IMR-90 (cell line): ENCODE measurements around the gene ACAP2.

ENCODE experiments used
- BHLHE40 ChIP-seq: fragments of 150-350 bp; IDR thresholded peaks from 2 replicates; pipeline ENCODE4 v1.6.1; 2016; ENCODE audit warnings: mild to moderate bottlenecking, low read depth, low read length
- CEBPB ChIP-seq: IDR thresholded peaks from 2 replicates; pipeline ENCODE4 v1.6.1; 2012; ENCODE audit warnings: low read depth, low read length, improper control_type of control experiment
- ELK1 ChIP-seq: fragments of 150-350 bp; IDR thresholded peaks from 2 replicates; pipeline ENCODE4 v1.6.1; 2016; ENCODE audit warnings: low read depth, mild to moderate bottlenecking, low read length, moderate library complexity, borderline replicate concordance
- FOS ChIP-seq: fragments of 150-350 bp; IDR thresholded peaks from 2 replicates; pipeline ENCODE4 v1.6.1; 2016; ENCODE audit warnings: low read depth, low read length
- MAFK ChIP-seq: IDR thresholded peaks from 2 replicates; pipeline ENCODE4 v1.6.1; 2012; ENCODE audit warnings: low read depth, low read length, improper control_type of control experiment
- MAZ ChIP-seq: IDR thresholded peaks from 2 replicates; pipeline ENCODE4 v1.6.1; 2012; ENCODE audit warnings: low read depth, mild to moderate bottlenecking, low read length, improper control_type of control experiment, moderate library complexity, borderline replicate concordance
- MXI1 ChIP-seq: IDR thresholded peaks from 2 replicates; pipeline ENCODE4 v1.6.1; 2012; ENCODE audit warnings: low read depth, mild to moderate bottlenecking, low read length, moderate library complexity, borderline replicate concordance
- POLR2A ChIP-seq: IDR thresholded peaks from 2 replicates; pipeline ENCODE4 v1.6.1; 2012; ENCODE audit warnings: mild to moderate bottlenecking, low read depth, low read length
- RAD21 ChIP-seq: IDR thresholded peaks from 2 replicates; pipeline ENCODE4 v1.6.1; 2012; ENCODE audit warnings: low read length, improper control_type of control experiment
- RCOR1 ChIP-seq: IDR thresholded peaks from 2 replicates; pipeline ENCODE4 v1.6.1; 2012; ENCODE audit warnings: mild to moderate bottlenecking, low read length, improper control_type of control experiment; ENCODE audit not compliant: insufficient replicate concordance
- SMC3 ChIP-seq: fragments of 150-350 bp; IDR thresholded peaks from 2 replicates; pipeline ENCODE4 v1.6.1; 2016; ENCODE audit warnings: low read depth, mild to moderate bottlenecking, antibody characterized with exemption, low read length, moderate library complexity
- USF2 ChIP-seq: fragments of 150-350 bp; IDR thresholded peaks from 2 replicates; pipeline ENCODE4 v1.6.1; 2017; ENCODE audit warnings: mild to moderate bottlenecking, antibody characterized with exemption, low read length, low read depth
- TF ChIP-seq, protein P1 (sequence below): conservative IDR thresholded peaks from 2 replicates; pipeline ENCODE4 v1.5.1; 2012; ENCODE audit warnings: mild to moderate bottlenecking, low read depth, low read length, improper control_type of control experiment

DNA sequence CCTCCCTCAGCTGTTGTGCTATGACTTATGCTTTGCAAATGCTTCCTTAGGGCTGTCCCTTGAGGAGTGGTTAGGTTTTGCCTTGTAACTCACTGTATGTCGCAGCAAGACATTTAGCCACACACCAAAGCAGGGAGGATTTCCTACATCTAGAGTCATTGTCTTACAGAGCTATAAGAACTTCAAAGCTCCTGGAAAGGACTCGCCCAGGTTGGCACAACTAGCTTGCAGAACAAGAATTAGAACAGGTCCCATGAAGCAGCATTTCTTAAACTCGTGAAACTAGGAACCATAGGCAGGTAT lies 19.4 kb upstream of the ACAP2 start:
- TF ChIP-seq, protein P1, sequence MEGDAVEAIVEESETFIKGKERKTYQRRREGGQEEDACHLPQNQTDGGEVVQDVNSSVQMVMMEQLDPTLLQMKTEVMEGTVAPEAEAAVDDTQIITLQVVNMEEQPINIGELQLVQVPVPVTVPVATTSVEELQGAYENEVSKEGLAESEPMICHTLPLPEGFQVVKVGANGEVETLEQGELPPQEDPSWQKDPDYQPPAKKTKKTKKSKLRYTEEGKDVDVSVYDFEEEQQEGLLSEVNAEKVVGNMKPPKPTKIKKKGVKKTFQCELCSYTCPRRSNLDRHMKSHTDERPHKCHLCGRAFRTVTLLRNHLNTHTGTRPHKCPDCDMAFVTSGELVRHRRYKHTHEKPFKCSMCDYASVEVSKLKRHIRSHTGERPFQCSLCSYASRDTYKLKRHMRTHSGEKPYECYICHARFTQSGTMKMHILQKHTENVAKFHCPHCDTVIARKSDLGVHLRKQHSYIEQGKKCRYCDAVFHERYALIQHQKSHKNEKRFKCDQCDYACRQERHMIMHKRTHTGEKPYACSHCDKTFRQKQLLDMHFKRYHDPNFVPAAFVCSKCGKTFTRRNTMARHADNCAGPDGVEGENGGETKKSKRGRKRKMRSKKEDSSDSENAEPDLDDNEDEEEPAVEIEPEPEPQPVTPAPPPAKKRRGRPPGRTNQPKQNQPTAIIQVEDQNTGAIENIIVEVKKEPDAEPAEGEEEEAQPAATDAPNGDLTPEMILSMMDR: no peak
- no peak for TF ChIP-seq POLR2A
- TF ChIP-seq FOS: no peak
- TF ChIP-seq RAD21: no peak
- no peak for TF ChIP-seq CEBPB
- no peak for TF ChIP-seq RCOR1
- no peak for TF ChIP-seq MAZ
- TF ChIP-seq MXI1: no peak
- TF ChIP-seq SMC3: no peak
- no peak for TF ChIP-seq MAFK
- no peak for TF ChIP-seq ELK1
- TF ChIP-seq BHLHE40: no peak
- TF ChIP-seq USF2: no peak
